Naive thymus-derived CD8-positive, alpha-beta T cell (primary cell): ENCODE data around the gene PARD3B. TPM values are rescaled to one million over a fixed set of nuclear protein-coding genes. Genes with fewer than 3 reads are reported as not detected.

Experiments
- ATAC-seq, 2 donors: fragments of 150-1000 bp; cut with Tn5 transposase in 1 of 2; sonication (Bioruptor Pico), chemical (Tn5 transposase) in 1 of 2; 1 replicate in 1 of 2; 2 replicates in 1 of 2; pipeline ENCODE4 v1.10.0; 2021; ENCODE audit warnings: mild to moderate bottlenecking in 2 of 2, moderate library complexity in 2 of 2
- POLR2A ChIA-PET: fragments of 350-600 bp; sonication (Branson Sonifier 250); formaldehyde crosslinking; loops from one replicate; lab custom pipeline; 2021; ENCODE audit warnings: antibody characterized with exemption; lab: Charles Lee
- DNase-seq, 10 donors: peaks; one replicate each; pipeline versions ENCODE4 v3.0.0 to v3.0.0-alpha.2; 2020 to 2022
- H3K27ac Mint-ChIP-seq, 10 donors: one replicate each; pipeline ENCODE4 v1.8.0; 2020 to 2022; ENCODE audit warnings: mild to moderate bottlenecking in 10 of 10, mixed read lengths in 10 of 10, moderate library complexity in 4 of 10, inconsistent platforms in 1 of 10
- H3K27me3 Mint-ChIP-seq, 5 donors: one replicate each; pipeline ENCODE4 v1.8.0; 2021 to 2022; ENCODE audit warnings: mixed read lengths in 5 of 5
- H3K36me3 Mint-ChIP-seq, 3 donors: one replicate each; pipeline ENCODE4 v1.8.0; 2020 to 2022; ENCODE audit warnings: mixed read lengths in 3 of 3, mild to moderate bottlenecking in 2 of 3, inconsistent platforms in 1 of 3
- H3K4me1 Mint-ChIP-seq, 4 donors: one replicate each; pipeline ENCODE4 v1.8.0; 2021 to 2022; ENCODE audit warnings: mixed read lengths in 4 of 4
- H3K4me3 Mint-ChIP-seq, 10 donors: one replicate each; pipeline ENCODE4 v1.8.0; 2020 to 2022; ENCODE audit warnings: mild to moderate bottlenecking in 10 of 10, mixed read lengths in 10 of 10, moderate library complexity in 6 of 10, inconsistent platforms in 1 of 10
- H3K9me3 Mint-ChIP-seq, 9 donors: one replicate each; pipeline ENCODE4 v1.8.0; 2020 to 2022; ENCODE audit warnings: mixed read lengths in 9 of 9, mild to moderate bottlenecking in 3 of 9, inconsistent platforms in 1 of 9, moderate library complexity in 1 of 9
- polyA plus RNA-seq, 3 donors: library from polyadenylated mRNA; unstranded; fragments of 300-500 nt; fragmentation: Illumina TruSeq; gene quantifications; one replicate each; pipeline ENCODE4 v1.2.3, GENCODE V29; 2021
- total RNA-seq, 8 experiments: library from RNA in 2 of 8; stranded (reverse) in 2 of 8; gene quantifications; one replicate each; pipeline ENCODE4 v1.2.3 and lab custom pipeline; 2021 to 2026

PARD3B gene
- total and polyA plus RNA-seq, 5 experiments from 2014 or later, result 0.22 to 3.8 (median 1.3) TPM; not detected in 1

GRCh38 chr2:204901591-204901990 lies 356.3 kb downstream of the PARD3B start:
- Mint-ChIP-seq H3K9me3 (peaks cover 7 to 25% (median 21%) of the 10 kb centered on the region in 9 donors), H3K4me1 (peaks cover 0 to 23% (median 8%) of the 10 kb centered on the region in 4 donors), H3K27me3 (no peaks in the 10 kb centered on the region), H3K4me3 (no peak overlapping the region), H3K27ac (peak overlapping the region in 1 of 10 donors; percentile 17), H3K36me3 (peaks cover 2 to 19% (median 12%) of the 10 kb centered on the region in 3 donors)
- ATAC-seq (no peak), DNase-seq (no peak)
- POLR2A ChIA-PET, result no interaction called here

- Mint-ChIP-seq H3K9me3 (peaks cover 0 to 8% (median 0%) of the 10 kb centered on the region in 9 donors), H3K27me3 (no peaks in the 10 kb centered on the region), H3K4me3 (no peak overlapping the region), H3K36me3 (no peaks in the 10 kb centered on the region), H3K4me1 (peaks cover 0 to 24% (median 10%) of the 10 kb centered on the region in 4 donors), H3K27ac (no peak overlapping the region)
- ATAC-seq, result no peak
- POLR2A ChIA-PET, result interaction anchor here (1.6 kb wide), 1 partner anchor 14 kb away, joined by 3 read pairs; no protein-coding TSS in a partner anchor
- no peak for DNase-seq
Measured at GRCh38 chr2:204909791-204910190, 364.5 kb downstream of the PARD3B start.

GRCh38 chr2:204913312-204913711 lies 368.0 kb downstream of the PARD3B start:
- Mint-ChIP-seq H3K4me3 (no peak overlapping the region), H3K9me3 (peaks cover 0 to 8% (median 0%) of the 10 kb centered on the region in 9 donors), H3K27me3 (no peaks in the 10 kb centered on the region), H3K36me3 (no peaks in the 10 kb centered on the region), H3K27ac (no peak overlapping the region), H3K4me1 (peaks cover 0 to 12% (median 6%) of the 10 kb centered on the region in 4 donors)
- DNase-seq (peak in 1 of 10 donors; percentile 3), ATAC-seq (peak in 1 of 2 donors; percentile 48)
- POLR2A ChIA-PET, result interaction anchor here (1.3 to 1.5 kb wide), 2 partner anchors 36 to 53 kb away, joined by 3 to 5 read pairs; no protein-coding TSS in a partner anchor

GRCh38 chr2:204913854-204914464 lies 368.7 kb downstream of the PARD3B start:
- peaks cover 0 to 3% (median 0%) of the 10 kb centered on the region in 3 donors for H3K36me3 Mint-ChIP-seq
- H3K27ac Mint-ChIP-seq, result peak overlapping the region in 1 of 10 donors; percentile 52
- H3K9me3 Mint-ChIP-seq, result peaks cover 0 to 8% (median 0%) of the 10 kb centered on the region in 9 donors
- H3K27me3 Mint-ChIP-seq, result no peaks in the 10 kb centered on the region
- H3K4me3 Mint-ChIP-seq, result no peak overlapping the region
- no peak for ATAC-seq
- peaks cover 0 to 12% (median 6%) of the 10 kb centered on the region in 4 donors for H3K4me1 Mint-ChIP-seq
- DNase-seq, result no peak
- POLR2A ChIA-PET, result interaction anchor here (1.3 to 1.5 kb wide), 2 partner anchors 35 to 53 kb away, joined by 3 to 5 read pairs; no protein-coding TSS in a partner anchor

- POLR2A ChIA-PET, result interaction anchor here (1.5 kb wide), 1 partner anchor 52 kb away, joined by 5 read pairs; no protein-coding TSS in a partner anchor
- H3K27ac Mint-ChIP-seq, result peak overlapping the region in 3 of 10 donors; percentile 1 to 21 (median 14)
- H3K9me3 Mint-ChIP-seq, result peaks cover 0 to 8% (median 0%) of the 10 kb centered on the region in 9 donors
- DNase-seq (no peak), ATAC-seq (no peak)
- peaks cover 0 to 3% (median 0%) of the 10 kb centered on the region in 3 donors for H3K36me3 Mint-ChIP-seq
- H3K4me3 Mint-ChIP-seq, result no peak overlapping the region
- no peaks in the 10 kb centered on the region for H3K27me3 Mint-ChIP-seq
- H3K4me1 Mint-ChIP-seq, result peaks cover 0 to 11% (median 6%) of the 10 kb centered on the region in 4 donors
Measured at GRCh38 chr2:204914708-204915107, 369.4 kb downstream of the PARD3B start.

- H3K4me1 Mint-ChIP-seq, result peaks cover 0 to 7% (median 5%) of the 10 kb centered on the region in 4 donors
- no peak overlapping the region for H3K4me3 Mint-ChIP-seq
Measured at GRCh38 chr2:204917089-204917701, 371.9 kb downstream of the PARD3B start.

GRCh38 chr2:204920776-204921175 lies 375.5 kb downstream of the PARD3B start:
- no peak overlapping the region for H3K4me3 Mint-ChIP-seq
- H3K27ac Mint-ChIP-seq, result no peak overlapping the region
- POLR2A ChIA-PET, result no interaction called here
- H3K4me1 Mint-ChIP-seq, result peaks cover 0 to 2% (median 0%) of the 10 kb centered on the region in 4 donors
- no peak for ATAC-seq
- H3K36me3 Mint-ChIP-seq, result peaks cover 0 to 5% (median 1%) of the 10 kb centered on the region in 3 donors
- H3K27me3 Mint-ChIP-seq, result no peaks in the 10 kb centered on the region
- peaks cover 0 to 6% (median 0%) of the 10 kb centered on the region in 9 donors for H3K9me3 Mint-ChIP-seq
- DNase-seq, result no peak

More at GRCh38 chr2:204917089-204917701, 371.9 kb downstream of the PARD3B start:
- ATAC-seq (no peak), DNase-seq (no peak)
- H3K27ac Mint-ChIP-seq, result no peak overlapping the region
- H3K27me3 Mint-ChIP-seq, result no peaks in the 10 kb centered on the region
- POLR2A ChIA-PET, result interaction anchor here (1.0 to 1.2 kb wide), 2 partner anchors 22 to 54 kb away, joined by 3 to 4 read pairs; no protein-coding TSS in a partner anchor
- H3K9me3 Mint-ChIP-seq, result peaks cover 0 to 8% (median 0%) of the 10 kb centered on the region in 9 donors
- peaks cover 0 to 3% (median 0%) of the 10 kb centered on the region in 3 donors for H3K36me3 Mint-ChIP-seq

GRCh38 chr2:204923957-204924356 lies 378.7 kb downstream of the PARD3B start:
- POLR2A ChIA-PET, result interaction anchor here (0.6 kb wide), 1 partner anchor 62 kb away, joined by 3 read pairs; no protein-coding TSS in a partner anchor
- no peak overlapping the region for H3K4me3 Mint-ChIP-seq
- peaks cover 0 to 2% (median 0%) of the 10 kb centered on the region in 4 donors for H3K4me1 Mint-ChIP-seq

GRCh38 chr2:204931562-204931961 lies 386.3 kb downstream of the PARD3B start:
- H3K4me1 Mint-ChIP-seq, result peaks cover 3 to 12% (median 8%) of the 10 kb centered on the region in 4 donors
- H3K9me3 Mint-ChIP-seq, result no peaks in the 10 kb centered on the region
- H3K36me3 Mint-ChIP-seq, result no peaks in the 10 kb centered on the region
- no peak overlapping the region for H3K27ac Mint-ChIP-seq
- no peak for ATAC-seq
- DNase-seq, result no peak
- no peak overlapping the region for H3K4me3 Mint-ChIP-seq
- POLR2A ChIA-PET, result no interaction called here
- H3K27me3 Mint-ChIP-seq, result no peaks in the 10 kb centered on the region

More at GRCh38 chr2:204923957-204924356, 378.7 kb downstream of the PARD3B start:
- ATAC-seq, result no peak
- H3K36me3 Mint-ChIP-seq, result peaks cover 0 to 5% (median 2%) of the 10 kb centered on the region in 3 donors
- no peaks in the 10 kb centered on the region for H3K27me3 Mint-ChIP-seq
- peaks cover 0 to 11% (median 0%) of the 10 kb centered on the region in 9 donors for H3K9me3 Mint-ChIP-seq
- no peak overlapping the region for H3K27ac Mint-ChIP-seq
- no peak for DNase-seq

- DNase-seq, result no peak
- Mint-ChIP-seq H3K4me3 (no peak overlapping the region), H3K4me1 (peaks cover 3 to 12% (median 8%) of the 10 kb centered on the region in 4 donors), H3K9me3 (peaks cover 0 to 5% (median 0%) of the 10 kb centered on the region in 9 donors), H3K27ac (no peak overlapping the region), H3K36me3 (no peaks in the 10 kb centered on the region), H3K27me3 (no peaks in the 10 kb centered on the region)
- no peak for ATAC-seq
- POLR2A ChIA-PET, result no interaction called here
Measured at GRCh38 chr2:204933735-204934374, 388.6 kb downstream of the PARD3B start.

- POLR2A ChIA-PET, result interaction anchor here (1.2 to 1.8 kb wide), 2 partner anchors 23 to 58 kb away, joined by 4 to 8 read pairs; no protein-coding TSS in a partner anchor
- H3K36me3 Mint-ChIP-seq, result peaks cover 5 to 27% (median 26%) of the 10 kb centered on the region in 3 donors
- peak overlapping the region in 4 of 10 donors; percentile 12 to 72 (median 23) for H3K27ac Mint-ChIP-seq
- H3K9me3 Mint-ChIP-seq, result peaks cover 9 to 35% (median 27%) of the 10 kb centered on the region in 9 donors
- H3K27me3 Mint-ChIP-seq, result no peaks in the 10 kb centered on the region
- H3K4me1 Mint-ChIP-seq, result peaks cover 26 to 44% (median 34%) of the 10 kb centered on the region in 4 donors
- no peak for DNase-seq
- H3K4me3 Mint-ChIP-seq, result no peak overlapping the region
- ATAC-seq, result no peak
Measured at GRCh38 chr2:204944927-204945326, 399.7 kb downstream of the PARD3B start.

- DNase-seq, result no peak
- Mint-ChIP-seq H3K9me3 (peaks cover 9 to 35% (median 27%) of the 10 kb centered on the region in 9 donors), H3K4me1 (peaks cover 27 to 46% (median 34%) of the 10 kb centered on the region in 4 donors), H3K4me3 (no peak overlapping the region), H3K36me3 (peaks cover 5 to 27% (median 23%) of the 10 kb centered on the region in 3 donors), H3K27me3 (no peaks in the 10 kb centered on the region), H3K27ac (peak overlapping the region in 4 of 10 donors; percentile 12 to 72 (median 31))
- ATAC-seq, result no peak
- POLR2A ChIA-PET, result interaction anchor here (0.9 to 1.8 kb wide), 2 partner anchors 22 to 45 kb away, joined by 3 to 8 read pairs; no protein-coding TSS in a partner anchor
Measured at GRCh38 chr2:204945376-204945775, 400.1 kb downstream of the PARD3B start.
